WI38 (cell line): Measurements from ENCODE around the gene GRB7.

Experiments
- H3K4me3 ChIP-seq: 2 replicates; pipeline ENCODE4 v1.5.1; 2011; ENCODE audit warnings: low read depth, mild to moderate bottlenecking, control low read depth, low read length
- CTCF ChIP-seq: IDR thresholded peaks from 2 replicates; pipeline ENCODE4 v1.5.1; 2012; ENCODE audit warnings: low read depth, mild to moderate bottlenecking, control low read depth, low read length

Gene GRB7

GRCh38 chr17:39751637-39752036, 13.9 kb downstream of the GRB7 start:
- no peak overlapping the region for H3K4me3 ChIP-seq
- no peak for TF ChIP-seq CTCF

GRCh38 chr17:39752241-39752881, 14.6 kb downstream of the GRB7 start:
- TF ChIP-seq CTCF, result no peak
- no peak overlapping the region for H3K4me3 ChIP-seq

GRCh38 chr17:39753514-39754160, 15.9 kb downstream of the GRB7 start:
- TF ChIP-seq CTCF, result 0 out of 2 replicates have a peak, but pooled peaks have one; percentile 2
- peak overlapping the region; percentile 67 for H3K4me3 ChIP-seq

GRCh38 chr17:39754161-39754957, 16.6 kb downstream of the GRB7 start:
- TF ChIP-seq CTCF, result peak; percentile 50; the same call in 1 of the 2 replicates

GRCh38 chr17:39754958-39755553, 17.3 kb downstream of the GRB7 start:
- peak overlapping the region; percentile 67 for H3K4me3 ChIP-seq
- TF ChIP-seq CTCF, result no peak

More at GRCh38 chr17:39754161-39754957, 16.6 kb downstream of the GRB7 start:
- H3K4me3 ChIP-seq, result peak overlapping the region; percentile 67

- no peak overlapping the region for H3K4me3 ChIP-seq
These were observed 18.0 kb downstream of the GRB7 start for GRCh38 chr17:39755554-39756379.

More at GRCh38 chr17:39755554-39756379, 18.0 kb downstream of the GRB7 start:
- TF ChIP-seq CTCF, result no peak
